SHP77 treated with DMSO at 0.1 percent for 48 hours (cell line): ENCODE measurements around the gene COL1A2.

Experiments used
- DNase-seq: peaks from one replicate; lab custom pipeline; 2025; lab: John Stamatoyannopoulos, UW

The COL1A2 gene

GRCh38 chr7:94384315-94384714 is 10.4 kb upstream of the COL1A2 start:
- DNase-seq, result no peak

DNA sequence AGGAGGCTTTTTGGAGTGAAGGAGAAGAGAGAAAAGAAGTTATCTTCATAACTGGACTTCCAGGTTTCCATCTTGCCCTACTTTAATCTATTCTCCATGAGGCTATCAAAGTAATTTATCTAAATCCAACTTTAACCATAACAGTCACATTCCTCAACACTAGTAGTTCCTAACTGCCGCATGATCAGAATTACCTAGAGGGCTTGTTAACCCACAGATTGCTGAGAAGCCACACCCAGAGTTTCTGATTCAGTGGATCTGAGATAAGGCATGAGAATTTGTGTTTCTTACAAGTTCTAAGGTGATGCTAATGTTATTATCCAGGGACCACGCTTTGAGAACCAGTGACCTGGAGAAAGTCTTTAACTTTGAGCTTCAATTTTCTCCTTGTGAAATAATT is 8.3 kb upstream of the COL1A2 start:
- no peak for DNase-seq

GRCh38 chr7:94388540-94388939 is 6.2 kb upstream of the COL1A2 start:
- DNase-seq, result no peak

GRCh38 chr7:94389381-94389780 is 5.3 kb upstream of the COL1A2 start:
- no peak for DNase-seq

DNA sequence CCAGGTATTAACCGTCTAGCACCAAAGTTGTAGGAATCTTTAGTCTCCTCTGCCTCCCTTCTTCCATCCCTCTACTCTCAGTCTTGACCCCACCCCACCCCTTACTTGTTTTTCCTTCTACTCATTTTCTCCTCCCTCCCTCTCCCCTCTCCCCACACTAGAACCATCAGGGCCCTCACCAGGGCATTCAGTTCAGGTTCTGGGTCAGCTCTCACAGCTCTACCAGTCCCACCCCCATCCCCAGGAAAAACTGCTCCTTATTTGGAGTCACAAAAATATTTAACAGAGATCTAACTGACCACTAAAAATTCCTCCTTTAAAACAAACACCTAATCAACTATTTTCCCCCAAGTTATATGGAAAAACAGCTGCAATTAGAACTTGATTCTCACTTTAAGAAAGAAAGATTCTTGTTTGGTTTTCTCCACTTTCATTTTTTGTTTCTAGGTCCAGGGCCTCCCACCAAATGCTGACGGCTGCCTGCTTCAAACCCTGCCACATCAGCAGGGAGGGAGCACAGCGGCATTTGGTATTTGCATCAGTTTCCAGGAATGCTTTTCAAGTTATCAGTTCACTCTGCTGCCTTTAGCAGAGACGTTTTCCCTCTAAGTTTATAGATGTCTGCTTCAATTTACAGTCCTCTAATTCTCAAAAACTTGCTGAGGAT is 2.8 kb upstream of the COL1A2 start:
- DNase-seq, result no peak

GRCh38 chr7:94392393-94392786 is 2.3 kb upstream of the COL1A2 start:
- DNase-seq, result no peak

DNA sequence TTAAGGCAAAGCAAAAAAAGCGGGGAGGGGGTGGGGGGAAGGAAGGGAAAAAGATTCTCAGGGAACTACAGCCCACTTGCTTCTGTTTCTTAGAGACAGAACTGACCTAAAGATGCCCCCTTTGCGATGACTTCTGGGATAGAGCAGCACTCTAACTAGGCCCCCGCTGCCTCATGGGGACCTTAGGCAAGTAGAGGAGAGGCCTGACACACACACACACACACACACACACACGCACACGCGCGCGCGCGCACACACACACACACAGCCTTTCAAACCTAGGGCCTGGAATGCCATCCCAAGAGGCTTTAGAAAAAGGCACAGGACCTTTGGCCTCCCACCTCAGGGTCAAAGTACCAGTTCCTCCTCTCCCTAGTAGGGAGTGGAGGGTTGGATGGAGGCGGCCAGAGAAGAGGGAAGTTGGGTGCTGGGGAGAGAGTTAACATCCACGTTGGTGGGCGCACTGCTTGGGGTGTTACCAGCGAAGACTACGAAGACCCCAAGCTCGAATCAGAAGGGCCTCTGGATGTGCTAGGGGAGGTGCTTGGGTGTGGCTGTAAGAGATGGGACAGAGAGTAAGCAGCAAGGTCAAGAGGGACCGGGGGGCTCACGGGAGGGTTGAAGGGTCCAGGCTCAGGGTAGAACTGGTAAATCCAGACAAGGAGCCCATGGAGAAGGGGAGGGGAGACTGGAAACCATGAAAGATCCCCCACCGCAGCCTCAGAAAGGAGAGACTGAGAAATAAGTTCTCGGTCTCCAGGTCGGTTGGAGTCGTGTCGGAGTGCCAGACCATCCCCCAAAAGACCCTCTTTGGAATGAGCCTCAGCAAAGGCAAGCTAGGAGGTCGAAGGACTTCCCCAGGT is 1.2 kb upstream of the COL1A2 start:
- no peak for DNase-seq

- no peak for DNase-seq
Measured at GRCh38 chr7:94394109-94394436, 622 bp upstream of the COL1A2 start.

GRCh38 chr7:94395141-94396036 is 694 bp downstream of the COL1A2 start:
- no peak for DNase-seq

DNA sequence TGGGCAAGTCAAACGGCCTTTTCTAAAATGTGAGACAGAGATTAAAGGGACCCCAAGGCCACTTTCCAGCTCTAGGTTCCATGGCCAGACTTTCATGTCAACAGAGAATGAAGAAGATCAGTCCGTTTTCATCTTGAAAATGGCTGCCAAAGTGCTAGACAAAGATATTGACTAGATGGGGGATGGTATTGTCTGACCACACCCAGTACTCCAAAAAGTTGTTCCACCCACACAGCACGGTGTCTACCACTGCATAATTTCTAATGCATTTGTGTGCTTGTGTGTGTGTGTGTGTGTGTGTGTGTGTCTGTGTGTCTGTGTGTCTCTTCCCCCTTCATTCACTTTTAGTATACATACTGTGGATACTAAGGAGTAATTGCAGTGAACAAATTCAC is 1.3 kb downstream of the COL1A2 start:
- DNase-seq, result no peak

DNA sequence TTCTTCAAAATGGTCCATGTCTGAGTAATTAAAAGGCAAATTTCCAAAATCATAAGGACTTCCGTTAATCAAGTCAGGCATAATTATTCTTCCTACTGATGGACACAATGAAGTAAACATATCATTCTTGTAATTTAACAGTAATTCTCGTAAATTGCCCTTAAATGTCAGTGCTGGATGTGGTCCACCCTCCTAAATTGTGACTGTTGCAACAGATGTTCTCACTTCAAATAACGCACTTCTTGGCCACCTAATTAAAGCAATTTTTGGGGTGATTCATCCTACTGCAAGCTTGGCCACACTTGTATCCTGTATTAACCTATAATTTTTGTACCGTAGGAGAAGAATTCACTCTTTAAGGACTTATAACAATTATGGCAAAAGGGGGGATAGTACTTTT is 1.9 kb downstream of the COL1A2 start:
- no peak for DNase-seq

- no peak for DNase-seq
Measured at GRCh38 chr7:94397722-94398121, 3.0 kb downstream of the COL1A2 start.

DNA sequence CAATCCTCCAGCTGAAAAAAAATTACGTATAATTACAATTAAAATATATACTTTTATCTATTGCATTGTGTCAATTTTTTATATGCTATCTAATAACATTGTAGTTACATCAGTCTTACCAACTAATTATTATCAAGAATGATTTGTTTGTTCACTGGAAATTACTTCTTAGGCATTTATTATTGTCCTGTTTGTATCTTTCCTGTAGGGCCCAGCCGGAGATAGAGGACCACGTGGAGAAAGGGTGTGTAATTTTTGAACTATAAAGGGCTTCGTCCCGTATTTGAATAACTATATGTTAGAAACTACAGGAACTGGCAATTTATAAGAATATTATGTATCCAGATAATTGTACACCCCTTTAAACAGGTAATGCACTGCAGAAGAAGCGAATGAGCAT is 4.1 kb downstream of the COL1A2 start:
- no peak for DNase-seq

DNA sequence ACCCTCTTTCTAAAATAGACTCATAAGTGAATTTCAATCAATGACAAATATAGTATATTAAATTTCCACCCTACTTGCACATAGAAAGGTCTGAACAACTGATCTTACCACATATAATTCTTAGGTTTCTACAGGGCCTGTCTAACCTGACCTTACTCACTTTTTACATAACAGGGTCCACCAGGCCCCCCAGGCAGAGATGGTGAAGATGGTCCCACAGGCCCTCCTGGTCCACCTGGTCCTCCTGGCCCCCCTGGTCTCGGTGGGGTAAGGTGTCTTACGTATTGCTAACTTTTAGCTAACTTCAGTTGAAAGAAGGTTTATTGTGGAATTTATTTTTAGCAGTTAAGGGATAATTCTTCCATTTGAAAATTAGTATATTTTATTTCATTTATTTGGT is 5.3 kb downstream of the COL1A2 start:
- no peak for DNase-seq

- no peak for DNase-seq
Measured at GRCh38 chr7:94400643-94401427, 6.1 kb downstream of the COL1A2 start.

DNA sequence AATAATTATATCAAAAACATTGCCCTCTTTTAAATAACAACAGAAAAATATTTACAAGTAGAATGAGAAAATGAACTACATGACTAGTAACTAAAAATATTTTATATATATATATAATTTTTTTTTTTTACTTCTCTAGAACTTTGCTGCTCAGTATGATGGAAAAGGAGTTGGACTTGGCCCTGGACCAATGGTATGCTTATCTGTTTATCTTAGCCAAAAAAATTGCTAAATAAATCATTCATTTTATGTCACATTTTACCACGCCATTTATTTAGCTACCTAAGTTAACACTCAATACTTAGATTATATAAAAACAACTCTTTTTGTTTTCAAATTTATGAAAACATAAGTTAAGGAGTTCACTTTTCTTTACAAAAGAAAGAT is 6.7 kb downstream of the COL1A2 start:
- no peak for DNase-seq

DNA sequence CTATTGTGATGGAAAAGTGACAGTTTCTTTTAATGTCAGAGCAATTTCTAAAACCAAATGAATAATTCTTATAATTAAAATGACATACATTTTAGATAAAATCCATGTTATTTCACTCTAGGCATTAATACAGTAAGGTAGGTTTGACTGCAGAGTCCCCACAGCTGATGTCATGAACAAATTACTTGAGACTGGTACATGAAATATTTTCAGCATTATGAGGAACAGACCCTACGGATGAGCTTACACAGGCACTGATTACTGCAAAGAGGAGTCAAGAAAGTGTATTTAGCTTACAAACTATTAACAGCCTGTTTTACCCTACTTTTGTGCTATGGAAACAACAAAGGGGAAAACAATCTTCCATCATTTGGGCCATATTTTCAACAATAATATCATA is 8.9 kb downstream of the COL1A2 start:
- DNase-seq, result no peak

DNA sequence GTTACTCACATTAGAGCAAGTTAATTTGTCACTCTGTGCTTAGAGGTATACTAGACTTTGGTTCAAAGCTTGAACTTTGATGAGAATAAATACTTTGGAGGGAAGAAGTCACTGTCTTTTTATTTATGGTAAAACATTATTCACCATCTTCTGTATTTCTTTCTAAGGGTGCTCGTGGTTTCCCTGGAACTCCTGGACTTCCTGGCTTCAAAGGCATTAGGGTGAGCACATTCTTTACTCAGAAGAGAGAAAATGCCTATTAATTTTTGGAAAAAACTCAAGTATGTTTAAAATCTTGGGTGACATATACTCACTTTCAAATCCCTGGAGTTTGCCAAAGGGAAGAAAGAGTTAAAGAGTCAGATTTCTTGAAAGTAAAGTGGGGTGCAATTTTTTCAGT is 10.8 kb downstream of the COL1A2 start:
- no peak for DNase-seq

DNA sequence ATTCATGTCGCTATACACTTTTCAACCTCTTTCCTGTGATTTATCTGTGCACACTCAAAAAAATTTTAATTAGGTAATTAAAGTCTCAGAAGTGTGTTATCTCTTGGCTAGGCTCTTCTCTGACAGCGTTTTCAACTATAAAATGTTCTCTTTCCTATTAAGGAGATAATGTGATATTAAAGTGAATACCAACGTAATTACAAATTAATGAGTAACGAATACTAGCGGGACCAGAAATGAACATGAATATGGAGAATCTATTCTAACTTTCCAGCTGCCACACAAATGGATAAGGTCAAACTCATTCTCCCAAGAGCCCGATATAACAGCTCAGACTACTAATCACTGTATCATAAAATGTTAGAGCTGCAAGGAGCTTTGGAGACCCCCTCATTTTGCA is 12.0 kb downstream of the COL1A2 start:
- no peak for DNase-seq

DNA sequence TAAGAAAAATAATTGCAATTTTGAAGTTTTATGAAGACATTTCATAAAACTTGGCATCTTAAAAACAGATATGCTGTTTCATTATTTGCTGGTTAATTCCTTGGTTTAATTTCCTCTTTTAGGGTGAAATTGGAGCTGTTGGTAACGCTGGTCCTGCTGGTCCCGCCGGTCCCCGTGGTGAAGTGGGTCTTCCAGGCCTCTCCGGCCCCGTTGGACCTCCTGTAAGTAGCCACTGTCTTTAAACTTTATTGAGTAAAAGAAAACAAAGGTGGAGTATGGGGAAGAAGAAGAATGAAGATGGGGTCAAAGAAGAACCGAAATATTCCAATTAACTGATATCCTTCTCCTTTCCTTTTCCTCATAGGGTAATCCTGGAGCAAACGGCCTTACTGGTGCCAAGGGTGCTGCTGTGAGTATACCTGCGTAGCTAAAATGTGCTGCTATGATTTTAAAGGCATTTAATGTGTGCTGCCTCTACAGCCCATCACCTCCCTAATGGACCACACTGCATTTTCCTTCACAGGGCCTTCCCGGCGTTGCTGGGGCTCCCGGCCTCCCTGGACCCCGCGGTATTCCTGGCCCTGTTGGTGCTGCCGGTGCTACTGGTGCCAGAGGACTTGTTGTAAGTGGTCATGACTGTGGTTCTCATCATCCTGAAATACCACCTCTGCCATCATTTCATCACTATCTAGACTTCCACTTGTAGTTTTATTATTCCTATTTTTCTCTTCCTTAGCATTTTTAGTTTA is 14.7 kb downstream of the COL1A2 start:
- DNase-seq, result no peak
